Stimulated activated memory B cell treated with anti-CD40 and anti-IgM and Interleukin-4, amounts not matched to agents 10 μg/mL and 1 μg/mL and 100 μg/mL, for 72 hours (primary cell): ENCODE data around the gene SCAF4.

Source experiments
- ATAC-seq: fragments of 150-1000 bp; cut with Tn5 transposase; 2 replicates; pipeline ENCODE4 v1.10.0; 2021
- H3K27ac Mint-ChIP-seq: one replicate; pipeline ENCODE4 v1.8.0; 2022; ENCODE audit warnings: mild to moderate bottlenecking, mixed read lengths
- H3K27me3 Mint-ChIP-seq: one replicate; pipeline ENCODE4 v1.8.0; 2022; ENCODE audit warnings: mixed read lengths
- H3K36me3 Mint-ChIP-seq: one replicate; pipeline ENCODE4 v1.8.0; 2022; ENCODE audit warnings: mixed read lengths
- H3K4me1 Mint-ChIP-seq: one replicate; pipeline ENCODE4 v1.8.0; 2022; ENCODE audit warnings: mixed read lengths
- H3K4me3 Mint-ChIP-seq: one replicate; pipeline ENCODE4 v1.8.0; 2022; ENCODE audit warnings: mild to moderate bottlenecking, moderate library complexity, mixed read lengths
- H3K9me3 Mint-ChIP-seq: one replicate; pipeline ENCODE4 v1.8.0; 2022; ENCODE audit warnings: mixed read lengths

The SCAF4 gene

DNA sequence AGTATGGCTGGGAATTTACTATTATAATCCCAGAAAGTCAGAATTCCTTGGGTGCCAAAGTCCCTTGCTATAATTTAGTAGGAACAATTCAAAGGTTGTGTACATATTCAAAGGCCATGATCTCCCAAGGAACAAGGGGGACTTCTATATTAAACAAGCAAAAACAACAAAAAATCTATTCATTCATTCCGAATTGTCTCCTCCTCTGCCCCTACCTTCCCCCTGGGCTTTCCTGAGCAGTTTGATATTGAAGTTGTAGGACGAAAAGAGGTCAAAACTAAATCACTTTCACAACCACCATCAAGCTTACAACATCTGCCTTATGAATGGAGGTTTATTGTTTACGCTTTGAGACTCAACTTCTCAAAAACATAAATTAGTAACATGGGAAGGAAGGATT is 107.7 kb downstream of the SCAF4 start:
- H3K27me3 Mint-ChIP-seq, result peaks cover 16% of the 10 kb centered on the region
- no peak overlapping the region for H3K27ac Mint-ChIP-seq
- no peak overlapping the region for H3K4me3 Mint-ChIP-seq
- H3K4me1 Mint-ChIP-seq, result peaks cover 7% of the 10 kb centered on the region
- H3K36me3 Mint-ChIP-seq, result no peaks in the 10 kb centered on the region
- ATAC-seq, result no peak
- peaks cover 1% of the 10 kb centered on the region for H3K9me3 Mint-ChIP-seq

DNA sequence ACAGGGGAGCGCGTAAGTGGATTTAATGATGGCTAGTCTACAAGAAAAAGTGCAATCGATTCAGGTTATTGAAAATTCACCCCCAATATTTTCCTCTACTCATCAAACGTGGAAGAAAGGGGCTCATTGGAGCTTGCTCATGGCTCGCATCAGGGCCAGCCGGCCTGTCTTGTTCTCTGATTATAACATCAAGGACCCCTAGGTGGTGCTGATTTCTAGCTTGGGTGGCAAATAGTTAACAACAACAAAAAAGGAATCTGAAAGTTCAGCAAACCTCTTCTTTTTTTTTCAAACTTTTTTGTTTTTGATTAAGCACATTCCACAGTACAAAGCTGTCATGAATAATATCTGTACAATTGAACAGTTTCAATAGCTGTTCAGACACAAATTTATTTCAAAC is 108.3 kb downstream of the SCAF4 start:
- Mint-ChIP-seq H3K27me3 (peaks cover 16% of the 10 kb centered on the region), H3K4me1 (peaks cover 7% of the 10 kb centered on the region), H3K27ac (no peak overlapping the region), H3K9me3 (peaks cover 4% of the 10 kb centered on the region), H3K4me3 (no peak overlapping the region), H3K36me3 (no peaks in the 10 kb centered on the region)
- ATAC-seq, result no peak

DNA sequence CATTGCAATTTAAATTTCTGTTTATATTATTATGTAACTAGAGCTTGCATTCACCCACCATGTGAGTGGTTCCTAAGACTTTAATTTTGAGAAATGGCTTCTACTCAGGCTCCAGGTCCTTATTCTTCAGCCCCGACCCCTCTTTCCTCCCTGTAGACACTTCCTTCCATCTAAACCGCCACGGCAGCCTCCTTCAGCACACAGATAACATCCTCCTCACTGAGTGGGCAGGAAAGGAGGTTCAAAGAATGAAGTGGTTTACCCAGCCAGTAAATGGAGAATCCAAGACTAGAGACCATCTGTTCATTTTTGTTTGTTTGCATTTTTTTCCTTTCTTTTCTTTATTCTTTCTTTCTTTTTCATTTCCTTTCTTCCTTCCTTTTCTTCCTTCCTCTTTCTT is 109.5 kb downstream of the SCAF4 start:
- H3K9me3 Mint-ChIP-seq, result peaks cover 4% of the 10 kb centered on the region
- no peak overlapping the region for H3K27ac Mint-ChIP-seq
- peaks cover 16% of the 10 kb centered on the region for H3K27me3 Mint-ChIP-seq
- no peaks in the 10 kb centered on the region for H3K36me3 Mint-ChIP-seq
- H3K4me3 Mint-ChIP-seq, result no peak overlapping the region
- peaks cover 7% of the 10 kb centered on the region for H3K4me1 Mint-ChIP-seq
- ATAC-seq, result no peak
